ENCODE results near the gene GRID2. TPM values are rescaled to one million over a fixed set of nuclear protein-coding genes. Genes with fewer than 3 reads are reported as not detected.

Gene GRID2
- total RNA-seq, 2 donors from 2014 or later, result 0.16 TPM; not detected in 1

GRCh38 chr4:92566269-92566668 is 262.5 kb downstream of the GRID2 start:
- Histone ChIP-seq H3K9me3 (peaks cover 0 to 8% of the 10 kb centered on the region in 2 donors), H3K27ac (no peak overlapping the region), H3K4me1 (no peaks in the 10 kb centered on the region), H3K27me3 (no peaks in the 10 kb centered on the region), H3K36me3 (no peaks in the 10 kb centered on the region), H3K4me3 (no peak overlapping the region)
- TF ChIP-seq CTCF (IDR thresholded peaks at IDR 0.05), result no peak
- no peak for DNase-seq (ENCODE audit: low spot score)

- H3K4me1 ChIP-seq, result no peaks in the 10 kb centered on the region
- H3K36me3 ChIP-seq, result no peaks in the 10 kb centered on the region
- DNase-seq (ENCODE audit: low spot score), result no peak
- H3K4me3 ChIP-seq, result no peak overlapping the region
- H3K9me3 ChIP-seq, result no peaks in the 10 kb centered on the region
- no peak overlapping the region for H3K27ac ChIP-seq
- no peaks in the 10 kb centered on the region for H3K27me3 ChIP-seq
- TF ChIP-seq CTCF (IDR thresholded peaks at IDR 0.05), result no peak
Observed at GRCh38 chr4:92580816-92581215, 277.1 kb downstream of the GRID2 start.

DNA sequence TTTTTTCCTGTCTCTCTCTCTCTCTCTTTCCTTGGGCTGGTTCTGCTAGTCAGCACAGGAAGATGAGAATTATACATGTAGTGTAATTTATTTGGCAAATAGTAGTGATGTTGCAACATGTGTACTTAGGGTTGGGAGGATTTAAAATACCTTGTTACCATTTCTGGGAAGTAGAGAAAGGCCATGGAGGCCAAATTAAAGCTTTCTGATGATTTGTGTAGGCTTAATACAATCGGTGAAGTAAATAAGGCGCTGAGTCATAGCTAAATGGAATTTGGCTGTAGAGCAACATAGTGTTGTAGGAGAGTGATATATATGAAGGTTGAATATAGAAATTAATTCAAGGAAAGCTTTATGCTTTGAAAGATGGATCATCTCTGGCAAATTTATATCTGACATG is 295.3 kb downstream of the GRID2 start:
- Histone ChIP-seq H3K9me3 (peaks cover 0 to 2% of the 10 kb centered on the region in 2 donors), H3K27me3 (no peaks in the 10 kb centered on the region), H3K27ac (no peak overlapping the region), H3K4me1 (no peaks in the 10 kb centered on the region), H3K36me3 (no peaks in the 10 kb centered on the region), H3K4me3 (no peak overlapping the region)
- DNase-seq (ENCODE audit: low spot score), result no peak
- TF ChIP-seq CTCF (IDR thresholded peaks at IDR 0.05), result no peak

GRCh38 chr4:92600638-92601037 is 296.9 kb downstream of the GRID2 start:
- no peaks in the 10 kb centered on the region for H3K27me3 ChIP-seq
- H3K4me1 ChIP-seq, result no peaks in the 10 kb centered on the region
- peaks cover 0 to 5% of the 10 kb centered on the region in 2 donors for H3K9me3 ChIP-seq
- no peak for DNase-seq (ENCODE audit: low spot score)
- H3K4me3 ChIP-seq, result no peak overlapping the region
- H3K36me3 ChIP-seq, result no peaks in the 10 kb centered on the region
- TF ChIP-seq CTCF (IDR thresholded peaks at IDR 0.05), result no peak
- H3K27ac ChIP-seq, result no peak overlapping the region

- no peaks in the 10 kb centered on the region for H3K36me3 ChIP-seq
- TF ChIP-seq CTCF (IDR thresholded peaks at IDR 0.05), result no peak
- DNase-seq (ENCODE audit: low spot score), result no peak
- peaks cover 0 to 5% of the 10 kb centered on the region in 2 donors for H3K9me3 ChIP-seq
- no peak overlapping the region for H3K4me3 ChIP-seq
- H3K27ac ChIP-seq, result no peak overlapping the region
- H3K27me3 ChIP-seq, result no peaks in the 10 kb centered on the region
- H3K4me1 ChIP-seq, result no peaks in the 10 kb centered on the region
Observed at GRCh38 chr4:92606227-92606626, 302.5 kb downstream of the GRID2 start.

DNA sequence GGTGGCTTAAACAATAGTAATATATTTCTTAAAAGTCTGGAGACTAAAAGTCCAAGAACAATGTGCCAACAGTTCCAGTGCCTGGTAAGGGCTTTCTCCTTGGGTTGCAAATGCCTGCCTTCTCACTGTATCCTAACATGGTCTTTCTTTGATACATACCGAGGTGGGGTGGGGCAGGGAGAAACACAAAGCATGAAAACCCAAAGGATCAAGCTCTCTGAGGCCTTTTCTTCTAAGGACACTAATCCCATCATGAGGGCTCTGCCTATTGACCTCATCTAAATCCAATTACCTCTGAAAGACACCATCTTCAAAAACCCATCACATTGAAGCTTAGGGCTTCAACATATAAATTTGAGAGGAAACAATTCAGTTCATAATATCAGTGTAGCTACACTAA is 311.3 kb downstream of the GRID2 start:
- no peak for TF ChIP-seq CTCF (IDR thresholded peaks at IDR 0.05)
- H3K9me3 ChIP-seq, result no peaks in the 10 kb centered on the region
- no peak for DNase-seq (ENCODE audit: low spot score)
- H3K27ac ChIP-seq, result no peak overlapping the region
- H3K4me1 ChIP-seq, result no peaks in the 10 kb centered on the region
- no peak overlapping the region for H3K4me3 ChIP-seq
- no peaks in the 10 kb centered on the region for H3K36me3 ChIP-seq
- no peaks in the 10 kb centered on the region for H3K27me3 ChIP-seq
